ENCODE measurements around the gene SKP1. TPM values are rescaled to one million over a fixed set of nuclear protein-coding genes. Genes with fewer than 3 reads are reported as not detected.
"Not testable (repeated sequence)": the region's sequence is repeated elsewhere in the genome, so short reads cannot be mapped to it uniquely, and the experiment has no call there.

The SKP1 gene
- total RNA-seq, 2 experiments from 2014 or later, result 235 to 242 TPM

- CTCF ChIA-PET, result interaction anchor here (1.1 to 8.7 kb wide), 10 partner anchors 9 to 142 kb away, joined by 3 to 43 read pairs (median 6); no protein-coding TSS in a partner anchor
- Mint-ChIP-seq H3K4me3 (no peak overlapping the region), H3K27me3 (no peaks in the 10 kb centered on the region), H3K36me3 (ENCODE audit: low read depth) (peaks cover 61% of the 10 kb centered on the region), H3K27ac (peak overlapping the region; percentile 69), H3K9me3 (peaks cover 5% of the 10 kb centered on the region), H3K4me1 (ENCODE audit: low read depth) (peaks cover 39% of the 10 kb centered on the region)
- DNase-seq, result no peak
- peak; percentile 42 for ATAC-seq
- intact Hi-C loops (cut with micrococcal nuclease), result no loop called here
- POLR2A ChIA-PET, result interaction anchor here (0.8 to 5.5 kb wide), 5 partner anchors 10 to 21 kb away, joined by 3 to 43 read pairs (median 6); partner anchors contain the start of gene SKP1
- no peak for TF ChIP-seq CTCF (IDR thresholded peaks at IDR 0.05)
Observed at GRCh38 chr5:134161513-134162395, 15.0 kb downstream of the SKP1 start.

DNA sequence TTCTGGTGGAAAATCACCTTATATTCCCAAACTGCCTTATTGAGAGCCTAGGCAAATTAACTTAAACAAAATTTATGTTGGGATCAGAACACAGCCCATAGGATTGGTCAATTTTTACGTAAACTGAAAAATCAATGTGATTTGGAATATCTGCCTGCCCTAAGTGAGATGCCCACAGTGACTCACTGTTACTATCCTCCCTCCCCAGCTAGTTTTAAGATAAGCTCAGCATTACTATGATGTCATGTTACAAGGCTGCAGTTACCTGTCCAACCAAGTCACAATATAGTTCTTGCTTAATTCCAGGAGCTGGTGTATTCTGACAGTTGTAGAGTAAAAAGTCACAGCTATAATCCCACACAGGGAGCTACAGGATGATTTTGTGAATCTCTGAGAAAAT lies 23.1 kb downstream of the SKP1 start:
- POLR2A ChIA-PET, result interaction anchor here (0.7 to 5.8 kb wide), 8 partner anchors 7 to 272 kb away, joined by 3 to 42 read pairs (median 4); partner anchors contain the start of gene SKP1
- intact Hi-C loops (cut with micrococcal nuclease), result no loop called here
- CTCF ChIA-PET, result interaction anchor here (1.2 to 38.2 kb wide), 4 partner anchors 7 to 111 kb away, joined by 5 to 1049 read pairs (median 58); no protein-coding TSS in a partner anchor
- H3K9me3 Mint-ChIP-seq, result no peaks in the 10 kb centered on the region
- no peak for TF ChIP-seq CTCF (IDR thresholded peaks at IDR 0.05)
- DNase-seq (no peak), ATAC-seq (no peak)
- H3K4me1 Mint-ChIP-seq (ENCODE audit: low read depth), result peaks cover 72% of the 10 kb centered on the region
- no peak overlapping the region for H3K4me3 Mint-ChIP-seq
- H3K36me3 Mint-ChIP-seq (ENCODE audit: low read depth), result peaks cover 66% of the 10 kb centered on the region
- peak overlapping the region; percentile 4 for H3K27ac Mint-ChIP-seq
- no peaks in the 10 kb centered on the region for H3K27me3 Mint-ChIP-seq

GRCh38 chr5:134153241-134153640 lies 23.5 kb downstream of the SKP1 start:
- H3K4me1 Mint-ChIP-seq (ENCODE audit: low read depth), result peaks cover 70% of the 10 kb centered on the region
- POLR2A ChIA-PET, result interaction anchor here (0.5 to 5.8 kb wide), 13 partner anchors 8 to 1837 kb away, joined by 3 to 42 read pairs (median 3); partner anchors contain the start of gene SKP1
- ATAC-seq, result no peak

GRCh38 chr5:134152173-134152832 lies 24.4 kb downstream of the SKP1 start:
- H3K27me3 Mint-ChIP-seq; H3K4me3 Mint-ChIP-seq; intact Hi-C loops (cut with micrococcal nuclease); DNase-seq; H3K9me3 Mint-ChIP-seq: not testable (repeated sequence)
- ATAC-seq, result peak; percentile 9
- ChIA-PET POLR2A (interaction anchor here (0.6 to 5.8 kb wide), 9 partner anchors 9 to 146 kb away, joined by 3 to 42 read pairs (median 3); partner anchors contain the start of gene SKP1), CTCF (interaction anchor here (1.0 to 38.2 kb wide), 5 partner anchors 10 to 126 kb away, joined by 3 to 1049 read pairs (median 5); no protein-coding TSS in a partner anchor)
- peaks cover 59% of the 10 kb centered on the region for H3K36me3 Mint-ChIP-seq (ENCODE audit: low read depth)
- H3K4me1 Mint-ChIP-seq (ENCODE audit: low read depth), result peaks cover 63% of the 10 kb centered on the region
- peak overlapping the region; percentile 62 for H3K27ac Mint-ChIP-seq

More at GRCh38 chr5:134153241-134153640, 23.5 kb downstream of the SKP1 start:
- no peak for DNase-seq
- H3K9me3 Mint-ChIP-seq, result no peaks in the 10 kb centered on the region
- H3K4me3 Mint-ChIP-seq, result no peak overlapping the region
- H3K27me3 Mint-ChIP-seq, result no peaks in the 10 kb centered on the region
- intact Hi-C loops (cut with micrococcal nuclease), result no loop called here
- peaks cover 65% of the 10 kb centered on the region for H3K36me3 Mint-ChIP-seq (ENCODE audit: low read depth)
- no peak for TF ChIP-seq CTCF (IDR thresholded peaks at IDR 0.05)
- peak overlapping the region; percentile 62 for H3K27ac Mint-ChIP-seq
- CTCF ChIA-PET, result interaction anchor here (1.0 to 38.2 kb wide), 6 partner anchors 7 to 127 kb away, joined by 3 to 1049 read pairs (median 10); no protein-coding TSS in a partner anchor

- CTCF ChIA-PET, result interaction anchor here (1.4 to 38.2 kb wide), 4 partner anchors 9 to 109 kb away, joined by 4 to 1049 read pairs (median 57); no protein-coding TSS in a partner anchor
- TF ChIP-seq CTCF (IDR thresholded peaks at IDR 0.05), result no peak
- intact Hi-C loops (cut with micrococcal nuclease), result no loop called here
- ATAC-seq (no peak), DNase-seq (no peak)
- Mint-ChIP-seq H3K4me3 (no peak overlapping the region), H3K27me3 (no peaks in the 10 kb centered on the region), H3K36me3 (ENCODE audit: low read depth) (peaks cover 62% of the 10 kb centered on the region), H3K9me3 (no peaks in the 10 kb centered on the region), H3K4me1 (ENCODE audit: low read depth) (peaks cover 64% of the 10 kb centered on the region), H3K27ac (peak overlapping the region; percentile 55)
- POLR2A ChIA-PET, result interaction anchor here (2.1 to 9.6 kb wide), 4 partner anchors 9 to 24 kb away, joined by 13 to 63 read pairs (median 32); partner anchors contain the start of gene SKP1
Observed at GRCh38 chr5:134151723-134152122, 25.0 kb downstream of the SKP1 start.
